Osteoblast (primary cell): ENCODE results near the gene MPRIP. TPM values are rescaled to one million over a fixed set of nuclear protein-coding genes. Genes with fewer than 3 reads are reported as not detected.

Source experiments
- DNase-seq: peaks from one replicate; pipeline ENCODE4 v3.0.0; 2011; ENCODE audit warnings: low spot score, mixed read lengths; ENCODE audit not compliant: insufficient read length; ENCODE audit errors: missing footprints
- H2AFZ ChIP-seq: 2 replicates; pipeline ENCODE4 v1.6.0; 2011; ENCODE audit warnings: mild to moderate bottlenecking, low read length
- H3K27ac ChIP-seq: 2 replicates; pipeline ENCODE4 v1.5.1; 2011; ENCODE audit warnings: mild to moderate bottlenecking, low read depth, low read length, moderate library complexity
- H3K27me3 ChIP-seq: 2 replicates; pipeline ENCODE4 v1.6.0; 2012; ENCODE audit warnings: mild to moderate bottlenecking, control low read depth, inconsistent platforms, low read length, moderate library complexity; ENCODE audit not compliant: insufficient read depth
- H3K36me3 ChIP-seq: 2 replicates; pipeline ENCODE4 v1.5.1; 2011; ENCODE audit warnings: mild to moderate bottlenecking, low read length, control low read depth, moderate library complexity; ENCODE audit not compliant: insufficient read depth
- H3K4me1 ChIP-seq: 2 replicates; pipeline ENCODE4 v1.5.1; 2011; ENCODE audit warnings: mild to moderate bottlenecking, low read length, control low read depth, moderate library complexity; ENCODE audit not compliant: insufficient read depth
- H3K4me2 ChIP-seq: 2 replicates; pipeline ENCODE4 v1.6.0; 2011; ENCODE audit warnings: mild to moderate bottlenecking, low read length; ENCODE audit not compliant: insufficient read depth
- H3K4me3 ChIP-seq: fragments of 200-600 bp; sonication (generic); 3 replicates; pipeline ENCODE4 v1.5.1; 2012; ENCODE audit warnings: mild to moderate bottlenecking, low read length, inconsistent platforms; ENCODE audit not compliant: insufficient read depth
- H3K79me2 ChIP-seq: 2 replicates; pipeline ENCODE4 v1.6.0; 2012; ENCODE audit warnings: mild to moderate bottlenecking, low read length, control low read depth, inconsistent platforms; ENCODE audit not compliant: insufficient read depth
- H3K9me3 ChIP-seq: 2 replicates; pipeline ENCODE4 v1.5.1; 2011; ENCODE audit warnings: low read depth, low read length, control low read depth
- H4K20me1 ChIP-seq: 2 replicates; pipeline ENCODE4 v1.6.0; 2012; ENCODE audit warnings: mild to moderate bottlenecking, low read length, control low read depth; ENCODE audit not compliant: insufficient read depth
- CTCF ChIP-seq: IDR thresholded peaks from 2 replicates; pipeline ENCODE4 v1.5.1; 2011; ENCODE audit warnings: mild to moderate bottlenecking, low read depth, low read length, moderate library complexity; ENCODE audit errors: extremely low read depth
- total RNA-seq: library from RNA; depleted of rRNA; stranded (reverse); fragments of >200 nt; gene quantifications from 2 replicates; pipeline ENCODE4 v1.2.3, GENCODE V29; 2012

The MPRIP gene
- total RNA-seq, 1 donor: 149 TPM

- Histone ChIP-seq H3K27ac (no peak overlapping the region), H3K27me3 (no peaks in the 10 kb centered on the region), H3K9me3 (no peaks in the 10 kb centered on the region), H3K36me3 (peaks cover 7% of the 10 kb centered on the region), H3K79me2 (peaks cover 13% of the 10 kb centered on the region), H3K4me1 (peaks cover 27% of the 10 kb centered on the region), H4K20me1 (peaks cover 5% of the 10 kb centered on the region), H2AFZ (no peak overlapping the region), H3K4me3 (peak overlapping the region; percentile 79), H3K4me2 (peak overlapping the region; percentile 94)
- DNase-seq: peak; percentile 61
- no peak for TF ChIP-seq CTCF
These were observed 162.5 kb downstream of the MPRIP start for GRCh38 chr17:17204635-17205231.

- Histone ChIP-seq H3K36me3 (peaks cover 7% of the 10 kb centered on the region), H3K27me3 (no peaks in the 10 kb centered on the region), H3K4me1 (peaks cover 28% of the 10 kb centered on the region), H3K4me2 (peak overlapping the region; percentile 94), H3K9me3 (no peaks in the 10 kb centered on the region), H3K79me2 (peaks cover 13% of the 10 kb centered on the region), H4K20me1 (peaks cover 5% of the 10 kb centered on the region), H3K27ac (peak overlapping the region; percentile 28), H2AFZ (peak overlapping the region; percentile 72), H3K4me3 (peak overlapping the region; percentile 79)
- peak; percentile 95 for DNase-seq
- no peak for TF ChIP-seq CTCF
These were observed 163.3 kb downstream of the MPRIP start for GRCh38 chr17:17205368-17206123.

GRCh38 chr17:17206124-17206912 lies 164.1 kb downstream of the MPRIP start, which contains the start of gene PLD6:
PLD6 (minus strand) TSS chr17:17206333; CDS start chr17:17206286, 47 bp downstream.
- Histone ChIP-seq H3K4me1 (peaks cover 32% of the 10 kb centered on the region), H3K27ac (peak within 1 kb of the TSS; percentile 28), H3K4me3 (peak within 1 kb of the TSS; percentile 79), H3K36me3 (peaks cover 10% of the 10 kb centered on the region), H3K4me2 (peak within 1 kb of the TSS; percentile 94), H2AFZ (peak within 1 kb of the TSS; percentile 72), H4K20me1 (peaks cover 7% of the 10 kb centered on the region), H3K9me3 (no peaks in the 10 kb centered on the region), H3K27me3 (no peaks in the 10 kb centered on the region), H3K79me2 (peaks cover 13% of the 10 kb centered on the region)
- no peak for DNase-seq
- no peak for TF ChIP-seq CTCF

GRCh38 chr17:17206913-17207335 lies 164.7 kb downstream of the MPRIP start:
- peaks cover 14% of the 10 kb centered on the region for H3K36me3 ChIP-seq
- peak; percentile 88 for DNase-seq
- no peak overlapping the region for H3K27ac ChIP-seq
- H2AFZ ChIP-seq: peak overlapping the region; percentile 62
- peaks cover 13% of the 10 kb centered on the region for H3K79me2 ChIP-seq
- H3K4me1 ChIP-seq: peaks cover 32% of the 10 kb centered on the region
- H3K4me2 ChIP-seq: peak overlapping the region; percentile 94
- peaks cover 10% of the 10 kb centered on the region for H4K20me1 ChIP-seq
- peak overlapping the region; percentile 79 for H3K4me3 ChIP-seq
- no peaks in the 10 kb centered on the region for H3K9me3 ChIP-seq
- TF ChIP-seq CTCF: no peak
- H3K27me3 ChIP-seq: no peaks in the 10 kb centered on the region
